SK-N-SH (cell line): Measurements from ENCODE around the gene MST1. TPM values are rescaled to one million over a fixed set of nuclear protein-coding genes. Genes with fewer than 3 reads are reported as not detected.

Experiments
- CTCF ChIA-PET: fragments of 300-600, 350-600 bp; formaldehyde crosslinking; extraction: SDS; loops from one replicate; lab custom pipeline; 2021; lab: Yijun Ruan, JAX
- POLR2A ChIA-PET: fragments of 350-600 bp; sonication (Branson Sonifier 250); formaldehyde crosslinking; extraction: SDS; loops from one replicate; lab custom pipeline; 2020; ENCODE audit warnings: antibody characterized with exemption, inconsistent platforms; lab: Yijun Ruan, JAX
- DNase-seq: peaks from one replicate; pipeline ENCODE4 v3.0.0; 2012
- H2AFZ ChIP-seq: fragments of 200-600 bp; sonication (generic); 2 replicates; pipeline ENCODE4 v1.8.1; 2016; ENCODE audit warnings: antibody characterized with exemption, mild to moderate bottlenecking, low read depth
- H3F3A ChIP-seq: fragments of 200-600 bp; sonication (generic); replicated peaks from 2 replicates; pipeline ENCODE3; 2016; ENCODE audit warnings: antibody characterized with exemption, mild to moderate bottlenecking; ENCODE audit not compliant: insufficient read depth
- H3K27ac ChIP-seq, 2 experiments: fragments of 200-500 bp in 1 of 2; fragments of 200-600 bp in 1 of 2; sonication (Bioruptor generic) in 1 of 2; sonication (generic), shearing (Covaris generic) in 1 of 2; 2 replicates each; pipeline versions ENCODE4 v1.5.1 to v1.6.1; 2014 to 2016; ENCODE audit warnings: low read depth in 2 of 2, inconsistent platforms in 1 of 2, low read length in 1 of 2, mild to moderate bottlenecking in 1 of 2, mixed read lengths in 1 of 2
- H3K27me3 ChIP-seq: fragments of 200-600 bp; sonication (generic), shearing (Covaris generic); 2 replicates; pipeline ENCODE4 v1.6.1; 2016; ENCODE audit warnings: mixed run types; ENCODE audit not compliant: insufficient read depth
- H3K36me3 ChIP-seq, 2 experiments: fragments of 200-500 bp in 1 of 2; fragments of 200-600 bp in 1 of 2; sonication (Bioruptor generic) in 1 of 2; sonication (generic) in 1 of 2; replicated peaks in 1 of 2; 2 replicates each; pipeline versions ENCODE3 to v1.5.1; 2014 to 2016; ENCODE audit warnings: low read length in 1 of 2, mild to moderate bottlenecking in 1 of 2; ENCODE audit not compliant: insufficient read depth in 2 of 2, control insufficient read depth in 1 of 2
- H3K4me1 ChIP-seq, 2 experiments: fragments of 200-500 bp in 1 of 2; fragments of 200-600 bp in 1 of 2; sonication (Bioruptor generic) in 1 of 2; sonication (generic), shearing (Covaris generic) in 1 of 2; 2 replicates each; pipeline versions ENCODE4 v1.5.1 to v1.6.1; 2014 to 2016; ENCODE audit warnings: low read depth in 1 of 2, low read length in 1 of 2, mixed run types in 1 of 2; ENCODE audit not compliant: insufficient read depth in 2 of 2, control insufficient read depth in 1 of 2
- H3K4me2 ChIP-seq: fragments of 200-600 bp; sonication (generic), shearing (Covaris generic); 2 replicates; pipeline ENCODE4 v1.6.1; 2017; ENCODE audit warnings: mixed run types
- H3K4me3 ChIP-seq, 2 experiments: fragments of 200-500 bp in 1 of 2; fragments of 200-600 bp in 1 of 2; sonication (Bioruptor generic) in 1 of 2; sonication (generic), shearing (Covaris generic) in 1 of 2; 2 replicates each; pipeline versions ENCODE4 v1.5.1 to v1.8.1; 2014 to 2016; ENCODE audit warnings: low read depth in 2 of 2, inconsistent platforms in 1 of 2, low read length in 1 of 2, mild to moderate bottlenecking in 1 of 2, mixed read lengths in 1 of 2, moderate library complexity in 1 of 2
- H3K79me2 ChIP-seq: fragments of 200-600 bp; sonication (generic); 2 replicates; pipeline ENCODE4 v1.8.1; 2017; ENCODE audit warnings: mild to moderate bottlenecking; ENCODE audit not compliant: insufficient read depth
- H3K9ac ChIP-seq: fragments of 200-600 bp; sonication (generic); 2 replicates; pipeline ENCODE4 v1.6.1; 2017; ENCODE audit warnings: mixed run types
- H3K9me2 ChIP-seq: fragments of 200-600 bp; sonication (generic); 2 replicates; pipeline ENCODE4 v1.6.1; 2017; ENCODE audit warnings: mixed run types
- H3K9me3 ChIP-seq: fragments of 200-600 bp; sonication (generic); 2 replicates; pipeline ENCODE4 v1.6.1; 2017; ENCODE audit warnings: mixed run types, mild to moderate bottlenecking, moderate library complexity
- H4K20me1 ChIP-seq: fragments of 200-600 bp; sonication (generic); 2 replicates; pipeline ENCODE4 v1.6.1; 2017; ENCODE audit warnings: mild to moderate bottlenecking, mixed run types; ENCODE audit not compliant: insufficient read depth
- FOSL2 ChIP-seq: IDR thresholded peaks from 2 replicates; pipeline ENCODE4 v1.4.0; 2012; ENCODE audit warnings: low read depth, mild to moderate bottlenecking, moderate library complexity, borderline replicate concordance
- FOXJ3 ChIP-seq: sonication (generic); formaldehyde crosslinking; IDR thresholded peaks from 2 replicates; pipeline ENCODE4 v1.5.1; 2020; ENCODE audit warnings: mild to moderate bottlenecking, missing genetic modification reagents
- GATA2 ChIP-seq: sonication (generic); formaldehyde crosslinking; IDR thresholded peaks from 2 replicates; pipeline ENCODE4 v1.5.0; 2020; ENCODE audit warnings: mild to moderate bottlenecking, missing genetic modification reagents
- MXI1 ChIP-seq: IDR thresholded peaks from 2 replicates; pipeline ENCODE4 v1.6.1; 2012; ENCODE audit warnings: mild to moderate bottlenecking, low read depth, low read length, improper control_type of control experiment
- NRF1 ChIP-seq: IDR thresholded peaks from 2 replicates; pipeline ENCODE4 v1.6.1; 2012; ENCODE audit warnings: low read depth, mild to moderate bottlenecking, low read length
- PBX3 ChIP-seq: IDR thresholded peaks from 2 replicates; pipeline ENCODE4; 2012
- SMC3 ChIP-seq: IDR thresholded peaks from 2 replicates; pipeline ENCODE4 v1.6.1; 2012; ENCODE audit warnings: low read depth, low read length, improper control_type of control experiment
- ZBTB33 ChIP-seq: IDR thresholded peaks from 2 replicates; pipeline ENCODE4 v1.4.0; 2012; ENCODE audit warnings: low read depth, borderline replicate concordance
- WGBS: methylation state at CpG from one replicate; pipeline ENCODE4 v1.1.6; 2017; ENCODE audit warnings: low lambda C conversion rate; 5-methylcytosine and 5-hydroxymethylcytosine counted together
- polyA plus RNA-seq, 3 experiments: library from polyadenylated mRNA; depleted of rRNA; stranded (reverse); fragments of >200 nt; gene quantifications; 2 replicates each; pipeline ENCODE4 v1.2.3, GENCODE V29; 2012
- TF ChIP-seq, protein P1 (sequence below): IDR thresholded peaks from 2 replicates; pipeline ENCODE4 v1.6.1; 2012; ENCODE audit warnings: mild to moderate bottlenecking, low read depth, low read length, moderate library complexity

MST1 gene
- polyA plus RNA-seq, 1 of the 3 experiments (the other 2 are of a cell fraction) = 35.1 TPM

DNA sequence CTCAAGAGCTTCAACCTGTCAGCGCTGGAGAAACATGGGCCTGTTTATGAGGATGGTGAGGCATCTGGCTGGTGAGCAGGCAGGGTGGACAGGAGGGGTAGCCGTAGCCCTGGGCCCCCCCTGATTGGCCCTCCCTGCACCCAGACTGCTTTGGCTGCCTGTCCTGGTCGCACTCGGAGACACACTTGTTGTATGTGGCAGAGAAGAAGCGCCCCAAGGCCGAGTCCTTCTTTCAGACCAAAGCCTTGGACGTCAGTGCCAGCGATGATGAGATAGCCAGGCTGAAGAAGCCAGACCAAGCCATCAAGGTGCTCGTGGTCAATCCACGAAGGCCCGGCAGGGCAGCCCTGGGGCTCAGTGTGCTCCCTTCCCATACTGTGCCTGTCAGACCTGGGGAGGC lies 13.4 kb downstream of the MST1 start:
- Histone ChIP-seq H3K4me1 (peaks cover 7 to 19% of the 10 kb centered on the region in 2 experiments; a peak in 1 of 4 replicates), H3K79me2 (peaks cover 24% of the 10 kb centered on the region), H3K9ac (no peak overlapping the region), H3K4me2 (peak overlapping the region; percentile 96; the same call in 1 of the 2 replicates), H3K9me3 (no peaks in the 10 kb centered on the region), H3K27ac (no peak overlapping the region)
- CTCF ChIA-PET = interaction anchor here (6.6 kb wide), 1 partner anchor 136 kb away, joined by 53 read pairs; no protein-coding TSS in a partner anchor
- no peak for TF ChIP-seq PBX3
- TF ChIP-seq ZBTB33 = no peak
- no peak for TF ChIP-seq GATA2 (CRISPR knock-in tag)
- TF ChIP-seq, protein P1, sequence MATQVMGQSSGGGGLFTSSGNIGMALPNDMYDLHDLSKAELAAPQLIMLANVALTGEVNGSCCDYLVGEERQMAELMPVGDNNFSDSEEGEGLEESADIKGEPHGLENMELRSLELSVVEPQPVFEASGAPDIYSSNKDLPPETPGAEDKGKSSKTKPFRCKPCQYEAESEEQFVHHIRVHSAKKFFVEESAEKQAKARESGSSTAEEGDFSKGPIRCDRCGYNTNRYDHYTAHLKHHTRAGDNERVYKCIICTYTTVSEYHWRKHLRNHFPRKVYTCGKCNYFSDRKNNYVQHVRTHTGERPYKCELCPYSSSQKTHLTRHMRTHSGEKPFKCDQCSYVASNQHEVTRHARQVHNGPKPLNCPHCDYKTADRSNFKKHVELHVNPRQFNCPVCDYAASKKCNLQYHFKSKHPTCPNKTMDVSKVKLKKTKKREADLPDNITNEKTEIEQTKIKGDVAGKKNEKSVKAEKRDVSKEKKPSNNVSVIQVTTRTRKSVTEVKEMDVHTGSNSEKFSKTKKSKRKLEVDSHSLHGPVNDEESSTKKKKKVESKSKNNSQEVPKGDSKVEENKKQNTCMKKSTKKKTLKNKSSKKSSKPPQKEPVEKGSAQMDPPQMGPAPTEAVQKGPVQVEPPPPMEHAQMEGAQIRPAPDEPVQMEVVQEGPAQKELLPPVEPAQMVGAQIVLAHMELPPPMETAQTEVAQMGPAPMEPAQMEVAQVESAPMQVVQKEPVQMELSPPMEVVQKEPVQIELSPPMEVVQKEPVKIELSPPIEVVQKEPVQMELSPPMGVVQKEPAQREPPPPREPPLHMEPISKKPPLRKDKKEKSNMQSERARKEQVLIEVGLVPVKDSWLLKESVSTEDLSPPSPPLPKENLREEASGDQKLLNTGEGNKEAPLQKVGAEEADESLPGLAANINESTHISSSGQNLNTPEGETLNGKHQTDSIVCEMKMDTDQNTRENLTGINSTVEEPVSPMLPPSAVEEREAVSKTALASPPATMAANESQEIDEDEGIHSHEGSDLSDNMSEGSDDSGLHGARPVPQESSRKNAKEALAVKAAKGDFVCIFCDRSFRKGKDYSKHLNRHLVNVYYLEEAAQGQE = no peak
- TF ChIP-seq SMC3 = no peak
- TF ChIP-seq, all 33 proteins: peak for 0
- DNase-seq = no peak
- no peaks in the 10 kb centered on the region for H3K27me3 ChIP-seq
- H4K20me1 ChIP-seq = no peaks in the 10 kb centered on the region
- H3K36me3 ChIP-seq = peaks cover 19 to 55% of the 10 kb centered on the region in 2 experiments
- H3F3A ChIP-seq = peaks cover 5% of the 10 kb centered on the region
- POLR2A ChIA-PET = no interaction called here
- H2AFZ ChIP-seq = no peak overlapping the region
- H3K9me2 ChIP-seq = no peaks in the 10 kb centered on the region
- H3K4me3 ChIP-seq = no peak overlapping the region
- WGBS = 96% methylated on average over 5 of the region's 11 CpGs

- TF ChIP-seq FOXJ3 (0 out of 2 replicates have a peak, but pooled peaks have one; percentile 9), NRF1 (0 out of 2 replicates have a peak, but pooled peaks have one; percentile 1), MXI1 (peak; percentile 1; the same call in 1 of the 2 replicates), FOSL2 (no peak)
- TF ChIP-seq, all 33 proteins: peak for 3
- Histone ChIP-seq H2AFZ (peak overlapping the region; percentile 81), H3K9me3 (no peaks in the 10 kb centered on the region), H3K9me2 (no peaks in the 10 kb centered on the region), H3K36me3 (peaks cover 19 to 41% of the 10 kb centered on the region in 2 experiments), H3K27ac (peak overlapping the region; percentile 83 to 90), H3K4me2 (peak overlapping the region; percentile 96), H3K4me1 (peaks cover 7 to 19% of the 10 kb centered on the region in 2 experiments; a peak in 1 of 4 replicates), H4K20me1 (no peaks in the 10 kb centered on the region), H3K79me2 (peaks cover 24% of the 10 kb centered on the region), H3K9ac (peak overlapping the region; percentile 86), H3K4me3 (peak overlapping the region; percentile 83 to 90), H3K27me3 (no peaks in the 10 kb centered on the region), H3F3A (peaks cover 5% of the 10 kb centered on the region)
- 12% methylated on average over 14 of the region's 34 CpGs for WGBS
- DNase-seq = peak; percentile 43
- CTCF ChIA-PET = interaction anchor here (6.6 kb wide), 1 partner anchor 135 kb away, joined by 53 read pairs; no protein-coding TSS in a partner anchor
- POLR2A ChIA-PET = interaction anchor here (2.0 kb wide), 1 partner anchor 135 kb away, joined by 17 read pairs; no protein-coding TSS in a partner anchor
Observed at GRCh38 chr3:49674497-49674983, 14.7 kb downstream of the MST1 start.
